HEK293 (cell line): ENCODE results near the gene STON2.
"Not testable (repeated sequence)": the region's sequence is repeated elsewhere in the genome, so short reads cannot be mapped to it uniquely, and the experiment has no call there.

ENCODE experiments used
- AEBP2 ChIP-seq: fragments of 450-650 bp; formaldehyde crosslinking; IDR thresholded peaks from 2 replicates; pipeline ENCODE4 v1.5.1; 2016; ENCODE audit warnings: missing biosample characterization, missing genetic modification characterization, borderline replicate concordance
- CTCF ChIP-seq: fragments of 450-650 bp; formaldehyde crosslinking; IDR thresholded peaks from 2 replicates; pipeline ENCODE4 v1.5.1; 2016; ENCODE audit warnings: missing biosample characterization, missing genetic modification characterization
- GLI4 ChIP-seq: fragments of 450-650 bp; formaldehyde crosslinking; IDR thresholded peaks from 2 replicates; pipeline ENCODE4 v1.5.1; 2016; ENCODE audit warnings: missing biosample characterization, missing genetic modification characterization
- HOXA7 ChIP-seq: sonication (generic); formaldehyde crosslinking; IDR thresholded peaks from 2 replicates; pipeline ENCODE4 v1.8.1; 2022; ENCODE audit warnings: missing genetic modification reagents, borderline replicate concordance
- PRDM1 ChIP-seq: fragments of 450-650 bp; formaldehyde crosslinking; IDR thresholded peaks from 2 replicates; pipeline ENCODE4; 2016; ENCODE audit warnings: missing biosample characterization, missing genetic modification characterization
- REST ChIP-seq: fragments of 450-650 bp; formaldehyde crosslinking; IDR thresholded peaks from 2 replicates; pipeline ENCODE4 v1.5.1; 2016; ENCODE audit warnings: missing biosample characterization, missing genetic modification characterization
- ZBTB21 ChIP-seq: fragments of 450-650 bp; formaldehyde crosslinking; IDR thresholded peaks from 2 replicates; pipeline ENCODE4 v1.5.1; 2017; ENCODE audit warnings: missing biosample characterization, missing genetic modification characterization
- ZNF248 ChIP-seq: fragments of 450-650 bp; formaldehyde crosslinking; IDR thresholded peaks from 2 replicates; pipeline ENCODE4 v1.5.1; 2017; ENCODE audit warnings: missing biosample characterization, missing genetic modification characterization
- ZNF433 ChIP-seq: fragments of 450-650 bp; formaldehyde crosslinking; IDR thresholded peaks from 2 replicates; pipeline ENCODE4 v1.5.1; 2016; ENCODE audit warnings: missing biosample characterization, missing genetic modification characterization, low read depth
- ZNF513 ChIP-seq: fragments of 450-650 bp; IDR thresholded peaks from 2 replicates; pipeline ENCODE4 v1.5.1; 2018; ENCODE audit warnings: missing biosample characterization, missing genetic modification characterization

- TF ChIP-seq ZBTB21 (tag by site-specific recombination); ZNF513 (tag by site-specific recombination); CTCF; ZNF433 (tag by site-specific recombination); ZNF248; REST; GLI4; PRDM1; HOXA7 (CRISPR knock-in tag); AEBP2 (tag by site-specific recombination): not testable (repeated sequence)
Observed at GRCh38 chr14:81244431-81244830, 155.7 kb downstream of the STON2 start.
